ENCODE data around the gene ARHGEF1.

ARHGEF1 gene

DNA sequence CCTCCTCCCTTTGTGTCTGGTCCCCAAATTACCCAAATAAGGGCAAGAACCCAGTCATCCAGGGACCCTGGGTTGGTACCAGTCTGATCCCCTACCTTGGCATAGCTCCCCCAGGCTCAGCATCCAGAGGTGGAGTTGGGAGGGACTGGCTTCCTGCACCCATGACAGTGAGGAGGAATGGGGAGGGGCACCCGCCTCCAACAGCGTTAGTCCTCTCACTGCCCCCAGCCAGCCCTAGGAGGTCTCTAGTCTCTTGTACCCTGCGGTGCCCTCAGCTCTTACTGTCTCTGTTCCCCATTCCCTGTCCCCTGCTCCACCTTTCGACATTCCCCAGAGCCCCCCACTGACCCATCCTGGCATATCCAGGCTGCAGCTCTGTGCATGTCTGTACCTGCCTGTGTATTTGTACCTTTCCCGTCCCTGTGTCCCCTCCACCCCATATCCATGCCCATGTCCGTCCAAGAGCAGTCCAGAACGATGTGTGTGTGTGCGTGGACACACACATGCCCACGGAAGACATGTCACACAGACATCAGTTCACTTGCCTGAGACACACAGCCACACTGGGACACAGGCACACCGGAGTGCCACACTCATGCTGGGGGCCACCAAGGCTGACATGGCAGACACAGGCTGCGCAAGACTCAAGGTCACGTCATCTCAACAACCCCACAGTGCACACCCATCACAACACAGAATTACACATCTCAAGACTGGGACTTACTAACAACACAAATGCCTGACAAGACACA is 27.4 kb downstream of the ARHGEF1 start:
- TF ChIP-seq, protein P1, sequence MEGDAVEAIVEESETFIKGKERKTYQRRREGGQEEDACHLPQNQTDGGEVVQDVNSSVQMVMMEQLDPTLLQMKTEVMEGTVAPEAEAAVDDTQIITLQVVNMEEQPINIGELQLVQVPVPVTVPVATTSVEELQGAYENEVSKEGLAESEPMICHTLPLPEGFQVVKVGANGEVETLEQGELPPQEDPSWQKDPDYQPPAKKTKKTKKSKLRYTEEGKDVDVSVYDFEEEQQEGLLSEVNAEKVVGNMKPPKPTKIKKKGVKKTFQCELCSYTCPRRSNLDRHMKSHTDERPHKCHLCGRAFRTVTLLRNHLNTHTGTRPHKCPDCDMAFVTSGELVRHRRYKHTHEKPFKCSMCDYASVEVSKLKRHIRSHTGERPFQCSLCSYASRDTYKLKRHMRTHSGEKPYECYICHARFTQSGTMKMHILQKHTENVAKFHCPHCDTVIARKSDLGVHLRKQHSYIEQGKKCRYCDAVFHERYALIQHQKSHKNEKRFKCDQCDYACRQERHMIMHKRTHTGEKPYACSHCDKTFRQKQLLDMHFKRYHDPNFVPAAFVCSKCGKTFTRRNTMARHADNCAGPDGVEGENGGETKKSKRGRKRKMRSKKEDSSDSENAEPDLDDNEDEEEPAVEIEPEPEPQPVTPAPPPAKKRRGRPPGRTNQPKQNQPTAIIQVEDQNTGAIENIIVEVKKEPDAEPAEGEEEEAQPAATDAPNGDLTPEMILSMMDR (IDR thresholded peaks at IDR 0.05; ENCODE audit: low read depth, low read length, missing control alignments), result no peak
- Histone ChIP-seq H3K36me3 (replicated peaks) (peaks cover 10% of the 10 kb centered on the region), H3K27me3 (replicated peaks) (peaks cover 29% of the 10 kb centered on the region), H3K27ac (no peak overlapping the region), H3K4me3 (ENCODE audit: low read depth, low read length) (no peak overlapping the region)
- no peak for DNase-seq
- in situ Hi-C loops (cut with HindIII; ENCODE audit: low pct_ligation_motif_present, low sequenced_read_pairs), result no loop called here

DNA sequence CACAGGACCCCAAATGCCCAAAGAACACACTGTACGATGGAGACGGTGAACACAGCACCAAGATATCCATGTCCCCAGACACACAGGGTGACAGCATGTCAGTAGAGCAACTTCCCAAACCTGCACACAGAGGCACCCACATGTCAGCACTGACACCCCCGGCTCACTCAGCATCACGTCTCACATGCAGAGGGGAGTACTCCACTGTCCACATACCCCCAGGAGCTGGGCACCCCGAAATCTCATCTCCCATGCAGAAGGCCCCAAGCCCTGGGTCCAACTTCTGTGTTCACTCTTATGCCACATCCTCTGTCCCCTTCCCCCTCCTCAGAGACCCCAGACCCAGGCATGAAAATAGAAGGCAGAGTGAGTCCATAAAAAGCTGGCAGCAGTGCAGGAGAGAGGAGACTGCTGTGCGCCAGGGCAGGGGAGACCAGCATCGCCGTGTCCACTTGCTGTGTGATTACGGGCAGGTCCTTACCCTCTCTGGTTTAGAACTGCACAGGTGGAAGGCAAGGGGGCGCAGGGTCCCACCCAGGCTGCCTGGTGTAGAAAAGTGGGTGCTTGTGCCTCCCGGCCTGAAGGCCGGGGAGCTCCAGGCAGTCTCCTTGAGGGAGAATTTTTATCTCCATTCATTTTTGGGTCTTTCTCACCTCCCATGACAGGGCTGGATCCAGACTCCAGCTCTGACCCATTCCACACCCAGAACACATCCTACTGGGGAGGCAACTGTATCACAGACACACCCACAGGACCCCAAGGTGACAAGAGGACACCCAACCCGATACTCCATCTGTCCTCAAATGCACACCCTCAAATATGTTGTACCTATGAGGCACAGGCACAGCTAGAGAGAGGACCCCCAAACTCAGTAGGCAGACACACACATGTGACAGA is 28.3 kb downstream of the ARHGEF1 start:
- Histone ChIP-seq H3K27ac (no peak overlapping the region), H3K4me3 (ENCODE audit: low read depth, low read length) (no peak overlapping the region), H3K27me3 (replicated peaks) (peaks cover 37% of the 10 kb centered on the region), H3K36me3 (replicated peaks) (peaks cover 2% of the 10 kb centered on the region)
- TF ChIP-seq, protein P1 (IDR thresholded peaks at IDR 0.05; ENCODE audit: low read depth, low read length, missing control alignments), result no peak
- in situ Hi-C loops (cut with HindIII; ENCODE audit: low pct_ligation_motif_present, low sequenced_read_pairs), result no loop called here
- no peak for DNase-seq

DNA sequence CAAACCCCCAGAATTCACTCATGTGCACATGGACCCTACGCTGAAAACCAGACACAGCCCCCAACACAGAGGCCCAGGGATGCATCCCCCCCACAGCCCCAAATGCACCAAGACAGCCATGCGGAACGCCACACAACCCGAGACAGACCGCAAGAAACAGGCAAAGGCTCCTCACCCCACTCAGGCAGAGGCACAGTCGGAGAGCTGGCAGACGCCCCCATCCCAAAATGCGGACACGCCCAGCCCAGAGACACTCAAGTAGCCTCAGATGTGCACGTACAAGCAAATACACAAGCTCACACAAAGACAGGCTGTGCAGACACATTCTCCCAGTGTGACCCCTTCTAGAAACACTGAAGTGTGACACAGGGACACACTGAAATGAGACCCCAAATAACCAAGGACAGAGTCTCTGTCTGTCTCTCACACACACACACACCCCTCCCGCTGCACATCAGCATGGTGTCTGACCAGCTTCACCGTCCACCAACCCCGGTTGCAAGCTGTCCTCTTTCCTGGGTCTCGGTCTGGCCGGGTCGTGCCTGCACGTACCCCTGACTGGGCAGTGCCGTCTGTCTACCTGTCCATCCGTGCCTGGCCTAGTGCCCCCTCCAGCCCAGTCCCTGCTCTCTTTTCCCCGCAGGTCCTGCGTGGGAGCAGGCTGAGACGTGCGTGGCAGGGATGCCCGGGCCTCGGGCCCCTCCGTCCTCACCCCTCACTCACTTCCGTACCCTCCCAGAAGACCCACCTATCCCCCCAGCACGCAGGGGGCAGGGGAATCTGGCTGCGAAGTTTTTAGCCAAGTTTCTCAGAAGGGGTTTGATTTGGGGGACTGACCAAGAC is 29.1 kb downstream of the ARHGEF1 start:
- no peak overlapping the region for H3K4me3 ChIP-seq (ENCODE audit: low read depth, low read length)
- no peak overlapping the region for H3K27ac ChIP-seq
- H3K36me3 ChIP-seq (replicated peaks), result peaks cover 2% of the 10 kb centered on the region
- peaks cover 46% of the 10 kb centered on the region for H3K27me3 ChIP-seq (replicated peaks)
- in situ Hi-C loops (cut with HindIII; ENCODE audit: low pct_ligation_motif_present, low sequenced_read_pairs), result no loop called here
- TF ChIP-seq, protein P1 (IDR thresholded peaks at IDR 0.05; ENCODE audit: low read depth, low read length, missing control alignments), result no peak
- no peak for DNase-seq

DNA sequence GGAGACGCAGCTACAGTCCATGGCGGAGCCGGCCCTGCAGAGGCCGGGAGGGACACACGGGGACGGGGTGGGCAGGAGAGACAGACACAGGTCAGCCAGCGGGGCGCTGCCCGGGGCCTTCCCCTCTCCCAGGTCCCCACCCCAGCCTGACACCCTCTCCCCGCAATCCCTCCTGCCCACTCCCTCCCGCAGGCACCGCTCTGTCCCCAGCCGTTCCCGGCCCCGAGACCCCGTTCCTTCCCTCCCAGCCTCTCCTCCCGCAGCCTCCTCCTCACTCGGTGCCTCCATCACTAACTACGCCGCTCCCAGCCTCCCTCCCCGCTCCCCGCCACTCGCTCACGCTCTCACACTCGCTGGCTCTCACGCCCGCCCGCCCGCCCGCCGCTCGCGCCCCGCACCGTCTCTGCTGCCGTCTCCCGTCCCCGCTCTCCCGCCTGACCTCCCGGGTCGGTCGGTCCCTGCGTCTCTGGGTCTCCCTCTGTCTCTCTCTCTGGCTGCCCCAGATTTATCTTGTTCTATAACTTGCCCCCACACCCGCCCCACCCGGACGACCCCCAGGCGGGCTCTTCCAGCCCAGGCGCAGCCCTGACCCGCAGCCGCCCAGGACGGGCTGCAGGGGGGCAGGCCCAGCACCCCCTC is 30.0 kb downstream of the ARHGEF1 start:
- no peak overlapping the region for H3K27ac ChIP-seq
- in situ Hi-C loops (cut with HindIII; ENCODE audit: low pct_ligation_motif_present, low sequenced_read_pairs), result no loop called here
- H3K36me3 ChIP-seq (replicated peaks), result peaks cover 2% of the 10 kb centered on the region
- TF ChIP-seq, protein P1 (IDR thresholded peaks at IDR 0.05; ENCODE audit: low read depth, low read length, missing control alignments), result no peak
- H3K4me3 ChIP-seq (ENCODE audit: low read depth, low read length), result no peak overlapping the region
- DNase-seq, result no peak
- peaks cover 53% of the 10 kb centered on the region for H3K27me3 ChIP-seq (replicated peaks)

All from brain microvascular endothelial cell (primary cell).